ENCODE results near the gene STUB1.

GRCh38 chr16:714558-715476, 34.6 kb downstream of the STUB1 start, which contains the start of gene METRN:
- TF ChIP-seq REST (IDR thresholded peaks at IDR 0.05; ENCODE audit: insufficient read depth in 1 of 2, low read depth in 2 of 2, low read length in 2 of 2) (no peak), TAF1 (IDR thresholded peaks at IDR 0.05; ENCODE audit: borderline replicate concordance, insufficient read depth, low read length) (no peak), POLR2AphosphoS5 (IDR thresholded peaks at IDR 0.05; ENCODE audit: low read depth, low read length) (no peak)
